Hindlimb muscle (tissue), 1 donor: ENCODE measurements around the gene TLE5. TPM values are rescaled to one million over a fixed set of nuclear protein-coding genes. Genes with fewer than 3 reads are reported as not detected.
"Not testable (repeated sequence)": the region's sequence is repeated elsewhere in the genome, so short reads cannot be mapped to it uniquely, and the experiment has no call there.

Experiments used
- DNase-seq: peaks from one replicate; pipeline ENCODE4 v3.0.0-alpha.2; 2013
- polyA plus RNA-seq: library from polyadenylated mRNA; unstranded; fragments of 120-200 nt; gene quantifications from one replicate; pipeline ENCODE4 v1.2.1, GENCODE V29; 2013; ENCODE audit not compliant: insufficient read length

TLE5 gene
- polyA plus RNA-seq, 1 donor, result 691 TPM

- no peak for DNase-seq
Observed at GRCh38 chr19:3041761-3042620, 20.3 kb downstream of the TLE5 start.

GRCh38 chr19:3041327-3041726, 21.0 kb downstream of the TLE5 start:
- DNase-seq, result no peak

GRCh38 chr19:3039641-3040077, 22.6 kb downstream of the TLE5 start:
- no peak for DNase-seq

DNA sequence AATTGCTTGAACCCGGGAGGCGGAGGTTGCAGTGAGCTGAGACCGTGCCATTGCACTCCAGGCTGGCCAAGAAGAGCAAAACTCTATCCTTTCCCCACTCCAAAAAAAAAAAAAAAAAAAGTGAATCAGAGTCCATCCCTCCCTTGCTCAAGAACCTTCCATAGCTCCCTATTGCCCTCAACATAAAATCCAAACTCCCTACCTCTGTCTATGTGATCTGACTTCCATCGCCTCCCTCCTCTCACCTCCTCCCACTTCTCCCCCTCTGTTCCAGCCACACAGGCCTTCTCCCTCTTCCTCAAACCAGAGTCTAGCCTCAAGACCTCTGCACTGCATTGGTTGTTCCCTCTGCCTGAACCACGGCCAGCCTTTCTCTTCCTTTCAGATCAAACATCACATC, 23.2 kb downstream of the TLE5 start:
- DNase-seq, result no peak

- no peak for DNase-seq
Observed at GRCh38 chr19:3038214-3038613, 24.1 kb downstream of the TLE5 start.

DNA sequence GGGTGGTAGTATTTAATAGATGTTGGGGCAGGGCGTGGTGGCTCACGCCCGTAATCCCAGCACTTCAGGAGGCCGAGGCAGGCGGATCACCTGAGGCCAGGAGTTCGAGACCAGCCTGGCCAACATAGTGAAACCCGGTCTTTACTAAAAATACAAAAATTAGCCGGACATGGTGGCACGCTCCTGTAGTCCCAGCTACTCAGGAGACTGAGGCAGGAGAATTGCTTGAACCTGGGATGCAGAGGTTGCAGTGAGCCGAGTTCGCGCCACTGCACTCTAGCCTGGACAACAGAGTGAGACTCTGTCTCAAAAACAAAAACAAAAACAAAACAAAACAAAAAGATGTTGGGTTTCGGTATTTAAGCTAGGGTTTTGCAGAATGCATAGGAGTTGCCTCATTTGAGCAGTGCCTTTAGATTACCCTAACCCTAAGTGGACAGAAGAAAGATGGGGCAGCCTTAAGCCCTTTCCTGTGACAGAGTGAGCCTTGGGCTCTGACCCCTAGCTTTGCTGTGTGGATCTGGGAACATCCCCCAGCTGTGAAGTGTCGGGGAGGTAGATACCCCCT, 25.2 kb downstream of the TLE5 start:
- DNase-seq, result not testable (repeated sequence)

- peak; percentile 97 for DNase-seq
Observed at GRCh38 chr19:3036119-3036976, 25.9 kb downstream of the TLE5 start.

DNA sequence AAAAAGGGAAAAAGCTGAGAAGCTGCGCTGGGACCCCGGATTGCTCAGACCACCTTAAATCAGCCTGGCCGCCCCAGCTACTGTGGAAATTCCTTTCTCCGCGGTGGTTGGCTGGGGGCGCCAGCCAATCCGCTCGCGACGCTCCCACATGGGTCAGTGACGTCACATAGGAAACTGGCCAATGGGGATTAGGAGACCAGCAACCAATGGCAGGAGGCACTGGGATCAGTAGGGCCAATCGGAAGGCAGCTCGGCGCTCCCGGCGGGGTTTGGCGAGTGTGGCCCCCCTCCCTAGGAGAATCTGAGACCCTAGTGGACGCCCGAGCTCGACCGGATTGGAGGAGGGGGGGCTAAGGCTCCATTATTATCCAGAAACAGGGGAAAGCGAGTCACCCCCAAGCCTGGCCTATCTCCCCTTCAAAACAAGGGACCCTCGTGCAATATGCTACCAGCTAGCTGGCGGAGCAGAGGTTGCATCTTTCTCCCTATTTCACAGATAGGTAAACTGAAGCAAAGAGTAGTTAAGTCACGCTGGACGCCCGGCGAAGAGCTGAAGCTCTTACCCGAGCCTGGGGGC, 26.7 kb downstream of the TLE5 start:
- DNase-seq, result peak; percentile 100

DNA sequence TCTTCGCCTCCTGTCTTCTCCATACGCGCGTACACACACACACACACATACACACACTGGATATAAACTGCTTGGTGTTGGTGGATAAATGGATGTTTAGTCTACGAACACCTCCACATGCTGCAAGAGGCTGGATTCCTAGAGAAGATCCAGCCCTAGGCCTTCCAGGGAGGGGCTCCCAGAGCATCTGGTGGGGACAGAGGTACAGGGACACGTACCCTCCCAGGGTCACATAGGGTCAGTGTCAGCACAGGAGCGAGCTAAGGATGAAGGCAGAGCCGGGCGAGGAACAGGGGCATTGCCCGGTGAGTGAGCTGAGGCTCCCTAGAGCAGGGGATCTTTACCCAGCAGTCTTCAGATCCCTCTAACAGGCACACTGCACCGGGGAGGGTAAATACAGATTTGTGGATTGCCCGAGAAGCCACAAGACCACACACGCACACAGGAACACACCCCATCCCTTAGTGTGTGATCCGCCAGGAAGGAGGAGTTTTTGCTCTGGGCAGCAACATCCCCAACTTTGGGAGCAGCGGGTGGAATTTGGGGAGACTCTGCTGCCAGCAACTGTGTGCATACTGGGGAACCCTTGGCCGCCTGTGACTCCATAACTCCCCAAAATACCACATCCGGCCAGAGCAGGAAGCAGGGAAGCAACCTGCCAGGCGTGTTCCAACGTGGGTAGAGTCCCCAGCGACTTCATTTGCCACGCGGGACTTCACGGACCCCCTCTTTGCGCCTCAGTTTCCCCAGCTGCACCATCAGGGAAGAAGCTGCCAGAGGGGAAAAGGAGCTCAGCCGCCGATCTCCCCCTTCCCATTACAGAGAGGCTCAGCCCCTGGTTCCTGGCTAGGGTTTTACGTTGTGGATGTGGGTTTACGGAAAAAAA, 27.4 kb downstream of the TLE5 start:
- no peak for DNase-seq

GRCh38 chr19:3034406-3034655, 28.0 kb downstream of the TLE5 start:
- no peak for DNase-seq

DNA sequence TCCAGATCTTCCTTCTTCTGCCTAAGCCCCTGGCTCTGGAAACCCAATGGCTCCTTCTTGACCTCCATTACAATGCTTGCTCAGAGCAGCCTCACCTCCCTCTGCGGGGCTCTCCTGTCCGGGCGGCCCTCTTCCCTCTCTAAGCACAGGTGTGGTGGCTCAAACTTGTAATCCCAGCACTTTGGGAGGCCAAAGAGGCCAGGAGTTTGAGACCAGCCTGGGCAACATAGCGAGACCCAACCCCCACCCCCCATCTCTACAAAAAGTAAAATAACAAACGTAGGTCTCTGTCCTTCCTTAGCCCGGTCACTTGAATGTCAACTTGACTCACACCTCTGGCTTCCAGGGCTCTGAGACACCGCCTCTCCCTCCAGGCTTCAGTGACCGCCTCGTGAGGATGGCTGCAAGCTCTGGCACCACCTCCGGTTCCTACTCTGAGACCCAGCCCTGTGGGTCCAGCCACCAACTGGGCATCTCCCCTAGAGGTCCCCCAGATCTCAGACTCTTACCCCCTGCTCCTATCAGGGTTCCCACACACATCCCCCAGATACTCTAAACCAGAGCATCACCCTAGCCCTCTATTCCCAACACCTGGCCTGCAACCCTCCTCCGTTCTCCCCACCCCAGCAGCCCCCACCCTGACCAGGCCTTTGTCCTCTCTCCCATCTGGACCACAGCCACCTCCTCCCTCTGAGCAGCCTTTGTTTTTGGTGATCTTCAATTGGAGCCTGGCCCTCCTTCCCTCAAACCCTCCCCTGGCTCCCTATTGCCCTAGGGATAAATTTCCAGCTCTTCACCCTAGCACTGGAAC, 28.5 kb downstream of the TLE5 start:
- DNase-seq, result no peak

- DNase-seq, result no peak
Observed at GRCh38 chr19:3031607-3031867, 30.8 kb downstream of the TLE5 start.

GRCh38 chr19:3029065-3029923, 33.0 kb downstream of the TLE5 start, which contains the start of gene TLE2:
Gene TLE2, minus strand, starts transcription at chr19:3029280. Its CDS starts 376 bp downstream, at chr19:3028904.
- no peak for DNase-seq

GRCh38 chr19:3028305-3029064, 33.8 kb downstream of the TLE5 start:
- DNase-seq, result no peak

DNA sequence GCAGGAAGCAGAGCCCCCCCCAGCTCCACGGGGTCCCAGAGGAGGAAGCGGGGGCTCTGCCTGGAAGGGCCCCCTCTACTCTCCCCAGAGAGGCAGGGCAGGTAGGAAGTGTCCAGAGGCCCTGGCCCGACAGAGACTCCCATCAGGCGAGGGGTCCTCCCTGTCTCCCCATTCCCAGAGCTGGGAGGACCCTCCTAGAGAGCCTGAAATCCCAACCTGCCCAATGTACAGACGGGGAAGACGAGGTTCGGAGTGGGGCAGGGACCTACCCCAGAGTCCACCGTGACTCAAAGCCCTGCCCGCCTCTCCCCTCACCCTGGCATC, 34.4 kb downstream of the TLE5 start:
- DNase-seq, result no peak

DNA sequence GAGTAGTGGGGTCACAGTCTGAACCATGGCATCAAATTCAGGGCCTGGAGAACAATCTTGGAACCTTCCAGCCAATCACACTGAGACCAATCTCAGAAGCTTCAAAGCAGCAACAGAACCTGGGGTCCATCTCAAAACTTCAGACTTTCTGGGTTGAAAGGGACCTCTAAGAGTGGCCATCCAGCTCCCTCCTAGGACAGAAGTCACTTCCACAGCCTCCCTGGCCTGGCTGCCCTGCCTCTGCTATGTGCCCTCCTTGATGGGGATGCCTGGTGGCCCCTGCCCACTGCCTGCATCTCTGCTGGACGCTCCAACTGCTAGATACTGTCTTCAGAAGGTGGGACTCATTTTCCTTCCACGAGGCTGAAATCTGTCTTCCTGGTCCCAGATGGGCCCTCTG, 35.0 kb downstream of the TLE5 start:
- DNase-seq, result no peak

- no peak for DNase-seq
Observed at GRCh38 chr19:3026768-3027167, 35.5 kb downstream of the TLE5 start.

DNA sequence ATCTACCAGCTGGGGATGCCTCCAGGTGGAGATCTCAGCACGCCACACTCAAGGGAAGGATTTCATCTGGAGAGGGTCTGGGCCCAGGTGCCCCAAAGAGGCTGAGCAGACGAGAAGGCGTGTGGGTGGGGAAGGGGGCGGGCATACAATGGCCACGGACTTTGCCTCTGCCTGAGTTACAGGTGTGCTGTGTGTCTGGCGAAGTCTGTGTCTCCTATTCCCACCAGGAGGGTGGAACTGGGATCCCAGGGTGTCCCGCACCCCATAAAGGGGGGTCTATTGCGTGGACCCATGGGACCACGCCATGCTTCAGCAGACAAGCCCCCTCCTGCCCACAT, 36.8 kb downstream of the TLE5 start:
- DNase-seq, result no peak

- DNase-seq, result no peak
Observed at GRCh38 chr19:3024870-3025548, 37.3 kb downstream of the TLE5 start.
